Measurements from ENCODE around the gene PSMB5. TPM values are rescaled to one million over a fixed set of nuclear protein-coding genes. Genes with fewer than 3 reads are reported as not detected.

The PSMB5 gene
- total RNA-seq, 1 experiment from 2014 or later, result 224 TPM

GRCh38 chr14:23006544-23007419 is 27.9 kb downstream of the PSMB5 start (continued):
- TF ChIP-seq E2F5 (CRISPR knock-in tag; IDR thresholded peaks at IDR 0.05) (peak; percentile 86), RORB (CRISPR knock-in tag; IDR thresholded peaks at IDR 0.05) (no peak), ZBTB43 (CRISPR knock-in tag; IDR thresholded peaks at IDR 0.05) (peak; percentile 91), CREM (CRISPR knock-in tag; IDR thresholded peaks at IDR 0.05) (peak; percentile 25; the same call in 1 of the 2 replicates), ZNF219 (CRISPR knock-in tag; IDR thresholded peaks at IDR 0.05; ENCODE audit: borderline replicate concordance) (peak; percentile 73; the same call in 1 of the 2 replicates), SMAD4 (CRISPR knock-in tag; IDR thresholded peaks at IDR 0.05) (no peak), ZNF423 (CRISPR knock-in tag; IDR thresholded peaks at IDR 0.05) (no peak)

- Mint-ChIP-seq H3K36me3 (no peaks in the 10 kb centered on the region; the same call in 1 of the 2 replicates), H3K4me3 (peak overlapping the region; percentile 91), H3K27ac (peak overlapping the region; percentile 100), H3K9me3 (peaks cover 9% of the 10 kb centered on the region), H3K4me1 (peaks cover 28% of the 10 kb centered on the region), H3K27me3 (ENCODE audit: low read depth) (no peaks in the 10 kb centered on the region)
- ChIA-PET CTCF (interaction anchor here (0.9 to 3.9 kb wide), 13 partner anchors 10 to 436 kb away, joined by 3 to 75 read pairs (median 6); partner anchors contain the start of genes AJUBA, CDH24, PRMT5 and PSMB11), POLR2A (interaction anchor here (0.7 to 2.5 kb wide), 11 partner anchors 10 to 89 kb away, joined by 3 to 23 read pairs (median 9); partner anchors contain the start of genes ACIN1, AJUBA, C14orf119 and HAUS4)
- TF ChIP-seq ZNF138 (CRISPR knock-in tag; conservative IDR thresholded peaks at IDR 0.05) (no peak), MLX (CRISPR knock-in tag; IDR thresholded peaks at IDR 0.05) (no peak), CREB1 (CRISPR knock-in tag; IDR thresholded peaks at IDR 0.05) (no peak), ZNF232 (CRISPR knock-in tag; IDR thresholded peaks at IDR 0.05) (no peak), CBFB (CRISPR knock-in tag; IDR thresholded peaks at IDR 0.05; ENCODE audit: low read depth) (no peak), TEAD4 (CRISPR knock-in tag; IDR thresholded peaks at IDR 0.05) (no peak), ATF1 (CRISPR knock-in tag; IDR thresholded peaks at IDR 0.05) (no peak), GRHL2 (CRISPR knock-in tag; IDR thresholded peaks at IDR 0.05; ENCODE audit: insufficient replicate concordance, severe bottlenecking) (no peak), E2F4 (CRISPR knock-in tag; IDR thresholded peaks at IDR 0.05; ENCODE audit: borderline replicate concordance, low read depth) (no peak), NFYB (CRISPR knock-in tag; conservative IDR thresholded peaks at IDR 0.05; ENCODE audit: low read depth) (no peak), AFF4 (CRISPR knock-in tag; IDR thresholded peaks at IDR 0.05; ENCODE audit: borderline replicate concordance) (no peak), ZNF423 (CRISPR knock-in tag; IDR thresholded peaks at IDR 0.05) (no peak), TCF7 (CRISPR knock-in tag; IDR thresholded peaks at IDR 0.05; ENCODE audit: low read depth) (no peak), JAZF1 (CRISPR knock-in tag; IDR thresholded peaks at IDR 0.05) (no peak), NR2C2 (CRISPR knock-in tag; IDR thresholded peaks at IDR 0.05) (no peak)
- DNase-seq (ENCODE audit: low spot score) (no peak), ATAC-seq (no peak)
Observed at GRCh38 chr14:23006188-23006534, 28.5 kb downstream of the PSMB5 start.
